KMS-11 (cell line): ENCODE results near the gene HRG.

Experiments
- H2AFZ ChIP-seq: fragments of 200-600 bp; sonication (generic); 2 replicates; pipeline ENCODE4 v1.6.1; 2016; ENCODE audit warnings: antibody characterized with exemption, mixed run types, low read depth
- H3K27ac ChIP-seq: fragments of 200-600 bp; sonication (generic); 2 replicates; pipeline ENCODE4 v1.6.1; 2016; ENCODE audit warnings: mild to moderate bottlenecking, mixed run types
- H3K27me3 ChIP-seq: fragments of 200-600 bp; sonication (generic); 2 replicates; pipeline ENCODE4 v1.6.1; 2017; ENCODE audit warnings: mild to moderate bottlenecking, low read depth, mixed run types, moderate library complexity; ENCODE audit not compliant: insufficient read depth
- H3K36me3 ChIP-seq: fragments of 200-600 bp; sonication (generic); 2 replicates; pipeline ENCODE4 v1.6.1; 2017; ENCODE audit warnings: mild to moderate bottlenecking, mixed run types; ENCODE audit not compliant: insufficient read depth
- H3K4me1 ChIP-seq: fragments of 200-600 bp; sonication (generic); 2 replicates; pipeline ENCODE4 v1.6.1; 2016; ENCODE audit warnings: mild to moderate bottlenecking, low read depth, mixed run types; ENCODE audit not compliant: poor library complexity, severe bottlenecking
- H3K4me2 ChIP-seq: fragments of 200-600 bp; sonication (generic); 2 replicates; pipeline ENCODE4 v1.7.0; 2016; ENCODE audit warnings: mild to moderate bottlenecking, mixed run types
- H3K4me3 ChIP-seq: fragments of 200-600 bp; sonication (generic); IDR thresholded peaks from 2 replicates; pipeline ENCODE4 v1.6.1; 2017; ENCODE audit warnings: low read depth, low read length, mixed read lengths; ENCODE audit not compliant: insufficient read depth
- H3K79me2 ChIP-seq: fragments of 200-600 bp; sonication (generic); 2 replicates; pipeline ENCODE4 v1.6.1; 2016; ENCODE audit warnings: low read depth, mixed run types; ENCODE audit not compliant: insufficient read depth
- H3K9ac ChIP-seq: fragments of 200-600 bp; sonication (generic); 2 replicates; pipeline ENCODE4 v1.6.1; 2016; ENCODE audit warnings: mild to moderate bottlenecking, mixed run types
- H4K20me1 ChIP-seq: fragments of 200-600 bp; sonication (generic); 2 replicates; pipeline ENCODE4 v1.6.1; 2016; ENCODE audit warnings: mild to moderate bottlenecking, mixed run types; ENCODE audit not compliant: insufficient read depth
- TF ChIP-seq, protein P1 (sequence below): fragments of 200-600 bp; sonication (generic); conservative IDR thresholded peaks from 2 replicates; pipeline ENCODE4 v1.6.1; 2017; ENCODE audit warnings: low read depth, mild to moderate bottlenecking, antibody characterized with exemption, low read length, moderate library complexity, mixed read lengths

HRG gene

GRCh38 chr3:186640473-186640818, 25.4 kb upstream of the HRG start:
- TF ChIP-seq, protein P1, sequence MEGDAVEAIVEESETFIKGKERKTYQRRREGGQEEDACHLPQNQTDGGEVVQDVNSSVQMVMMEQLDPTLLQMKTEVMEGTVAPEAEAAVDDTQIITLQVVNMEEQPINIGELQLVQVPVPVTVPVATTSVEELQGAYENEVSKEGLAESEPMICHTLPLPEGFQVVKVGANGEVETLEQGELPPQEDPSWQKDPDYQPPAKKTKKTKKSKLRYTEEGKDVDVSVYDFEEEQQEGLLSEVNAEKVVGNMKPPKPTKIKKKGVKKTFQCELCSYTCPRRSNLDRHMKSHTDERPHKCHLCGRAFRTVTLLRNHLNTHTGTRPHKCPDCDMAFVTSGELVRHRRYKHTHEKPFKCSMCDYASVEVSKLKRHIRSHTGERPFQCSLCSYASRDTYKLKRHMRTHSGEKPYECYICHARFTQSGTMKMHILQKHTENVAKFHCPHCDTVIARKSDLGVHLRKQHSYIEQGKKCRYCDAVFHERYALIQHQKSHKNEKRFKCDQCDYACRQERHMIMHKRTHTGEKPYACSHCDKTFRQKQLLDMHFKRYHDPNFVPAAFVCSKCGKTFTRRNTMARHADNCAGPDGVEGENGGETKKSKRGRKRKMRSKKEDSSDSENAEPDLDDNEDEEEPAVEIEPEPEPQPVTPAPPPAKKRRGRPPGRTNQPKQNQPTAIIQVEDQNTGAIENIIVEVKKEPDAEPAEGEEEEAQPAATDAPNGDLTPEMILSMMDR: no peak
- Histone ChIP-seq H3K36me3 (no peaks in the 10 kb centered on the region), H2AFZ (no peak overlapping the region), H3K4me3 (no peak overlapping the region), H3K4me1 (no peaks in the 10 kb centered on the region), H3K4me2 (no peak overlapping the region), H3K79me2 (no peaks in the 10 kb centered on the region), H4K20me1 (no peaks in the 10 kb centered on the region), H3K9ac (no peak overlapping the region), H3K27ac (no peak overlapping the region), H3K27me3 (no peaks in the 10 kb centered on the region)

DNA sequence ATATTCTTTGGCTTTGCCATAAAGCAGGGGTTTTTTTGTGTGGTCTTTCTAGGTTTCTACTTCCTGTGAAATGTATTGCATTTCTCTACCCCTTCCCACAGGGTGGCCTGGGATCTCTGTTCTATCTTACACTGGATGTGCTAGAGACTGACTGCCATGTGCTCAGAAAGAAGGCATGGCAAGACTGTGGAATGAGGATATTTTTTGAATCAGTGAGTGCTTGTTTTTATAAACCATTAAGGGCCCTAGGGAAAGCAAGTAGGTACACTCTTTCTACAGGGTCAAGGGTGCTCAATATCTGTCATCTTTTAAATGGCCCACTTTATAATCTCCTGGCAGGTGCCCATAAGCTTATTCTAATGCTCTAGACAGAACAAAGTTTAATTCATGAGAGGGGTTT, 24.9 kb upstream of the HRG start:
- H4K20me1 ChIP-seq: no peaks in the 10 kb centered on the region
- H3K27me3 ChIP-seq: no peaks in the 10 kb centered on the region
- H3K9ac ChIP-seq: no peak overlapping the region
- no peaks in the 10 kb centered on the region for H3K36me3 ChIP-seq
- no peak overlapping the region for H3K4me3 ChIP-seq
- no peak overlapping the region for H3K4me2 ChIP-seq
- no peaks in the 10 kb centered on the region for H3K4me1 ChIP-seq
- TF ChIP-seq, protein P1: no peak
- H2AFZ ChIP-seq: no peak overlapping the region
- no peak overlapping the region for H3K27ac ChIP-seq
- H3K79me2 ChIP-seq: no peaks in the 10 kb centered on the region

DNA sequence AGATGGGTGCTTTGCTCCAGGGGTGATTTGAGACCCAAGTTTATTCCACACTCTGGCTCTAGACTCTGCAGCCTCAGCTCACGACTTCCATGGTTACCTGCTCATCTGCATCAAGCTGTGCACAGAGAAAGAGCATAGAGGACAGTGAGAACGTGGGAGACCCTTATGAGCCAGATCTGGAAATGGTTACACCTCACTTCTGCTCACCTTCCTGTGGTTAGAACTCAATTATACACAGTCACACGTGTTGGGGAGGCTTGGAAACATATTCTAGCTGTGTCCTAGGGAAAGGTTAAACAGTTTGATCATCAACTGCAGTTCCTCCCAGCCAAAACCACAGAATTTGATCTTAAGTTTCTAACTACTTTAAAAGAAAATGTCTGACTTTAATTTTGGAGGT, 23.8 kb upstream of the HRG start:
- H2AFZ ChIP-seq: no peak overlapping the region

DNA sequence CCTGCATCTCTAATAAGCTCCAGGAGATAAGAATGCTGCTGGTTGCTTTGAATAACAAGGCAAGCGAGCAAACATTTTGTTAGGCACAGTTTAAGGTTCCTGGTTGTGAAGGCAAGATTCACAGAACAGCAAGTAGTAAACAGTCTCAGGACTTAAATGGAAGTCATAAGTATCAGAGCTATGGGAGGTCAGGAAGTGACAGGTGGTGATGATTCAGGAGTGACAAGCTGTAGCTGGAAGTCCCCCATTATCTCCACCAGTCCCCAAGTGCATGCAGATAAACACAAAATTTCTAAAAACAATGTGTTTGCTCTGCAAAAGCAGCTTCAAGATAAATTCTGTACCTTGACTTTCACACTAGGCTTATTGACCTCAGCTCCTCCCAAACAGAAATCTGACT, 22.3 kb upstream of the HRG start:
- Histone ChIP-seq H3K27ac (no peak overlapping the region), H2AFZ (no peak overlapping the region), H3K36me3 (no peaks in the 10 kb centered on the region), H3K4me3 (no peak overlapping the region), H3K79me2 (no peaks in the 10 kb centered on the region), H3K9ac (no peak overlapping the region), H3K4me2 (no peak overlapping the region), H4K20me1 (no peaks in the 10 kb centered on the region), H3K27me3 (no peaks in the 10 kb centered on the region), H3K4me1 (peaks cover 10% of the 10 kb centered on the region)
- TF ChIP-seq, protein P1: no peak

More for the DNA sequence above, 23.8 kb upstream of the HRG start:
- no peak overlapping the region for H3K4me3 ChIP-seq
- no peaks in the 10 kb centered on the region for H3K79me2 ChIP-seq
- no peaks in the 10 kb centered on the region for H3K27me3 ChIP-seq
- TF ChIP-seq, protein P1: no peak
- no peaks in the 10 kb centered on the region for H3K36me3 ChIP-seq
- no peak overlapping the region for H3K4me2 ChIP-seq
- no peak overlapping the region for H3K9ac ChIP-seq
- H4K20me1 ChIP-seq: no peaks in the 10 kb centered on the region
- H3K27ac ChIP-seq: no peak overlapping the region
- peaks cover 6% of the 10 kb centered on the region for H3K4me1 ChIP-seq

- Histone ChIP-seq H3K79me2 (no peaks in the 10 kb centered on the region), H3K4me1 (peaks cover 10% of the 10 kb centered on the region), H3K27ac (no peak overlapping the region), H3K27me3 (no peaks in the 10 kb centered on the region), H3K4me3 (no peak overlapping the region), H3K4me2 (no peak overlapping the region), H3K36me3 (no peaks in the 10 kb centered on the region), H3K9ac (no peak overlapping the region), H2AFZ (no peak overlapping the region), H4K20me1 (no peaks in the 10 kb centered on the region)
- TF ChIP-seq, protein P1: no peak
Observed at GRCh38 chr3:186644683-186645082, 21.1 kb upstream of the HRG start.
